GM19467 (cell line): ENCODE data around the gene ELF1.

ENCODE experiments used
- ATAC-seq: cut with Tn5 transposase; IDR thresholded peaks from one replicate; pipeline ENCODE4 v1.9.1; 2021; ENCODE audit warnings: mild to moderate bottlenecking, moderate library complexity; ENCODE audit not compliant: unreplicated experiment

ELF1 gene

GRCh38 chr13:41007744-41008128 is 11.4 kb downstream of the ELF1 start:
- no peak for ATAC-seq

- no peak for ATAC-seq
Observed at GRCh38 chr13:41006978-41007743, 12.0 kb downstream of the ELF1 start.

- ATAC-seq = no peak
Observed at GRCh38 chr13:41006306-41006705, 12.8 kb downstream of the ELF1 start.

- no peak for ATAC-seq
Observed at GRCh38 chr13:41005704-41006103, 13.4 kb downstream of the ELF1 start.

- peak; percentile 62 for ATAC-seq
Observed at GRCh38 chr13:41004875-41005693, 14.0 kb downstream of the ELF1 start.

- no peak for ATAC-seq
Observed at GRCh38 chr13:41002606-41003005, 16.5 kb downstream of the ELF1 start.

- ATAC-seq = no peak
Observed at GRCh38 chr13:41001695-41002094, 17.4 kb downstream of the ELF1 start.

GRCh38 chr13:40999416-40999815 is 19.7 kb downstream of the ELF1 start:
- ATAC-seq = no peak

- no peak for ATAC-seq
Observed at GRCh38 chr13:40996426-40997092, 22.6 kb downstream of the ELF1 start.

GRCh38 chr13:40995997-40996396 is 23.1 kb downstream of the ELF1 start:
- ATAC-seq = no peak

- ATAC-seq = peak; percentile 63
Observed at GRCh38 chr13:40994581-40995230, 24.4 kb downstream of the ELF1 start.

GRCh38 chr13:40993987-40994386 is 25.1 kb downstream of the ELF1 start:
- ATAC-seq = no peak

GRCh38 chr13:40992678-40993518 is 26.2 kb downstream of the ELF1 start:
- no peak for ATAC-seq

- ATAC-seq = no peak
Observed at GRCh38 chr13:40987606-40988280, 31.4 kb downstream of the ELF1 start.

GRCh38 chr13:40986101-40986856 is 32.8 kb downstream of the ELF1 start:
- ATAC-seq = no peak

- no peak for ATAC-seq
Observed at GRCh38 chr13:40985381-40986100, 33.6 kb downstream of the ELF1 start.

GRCh38 chr13:40984668-40985366 is 34.3 kb downstream of the ELF1 start:
- ATAC-seq = peak; percentile 44
